GM19455 (cell line): Measurements from ENCODE around the gene NOSIP.
A peak's percentile ranks its signal among the peaks of the same experiment; 100 is the strongest.

Experiments used
- ATAC-seq: cut with Tn5 transposase; IDR thresholded peaks from one replicate; pipeline ENCODE4 v1.9.1; 2021; ENCODE audit not compliant: unreplicated experiment

Gene NOSIP

DNA sequence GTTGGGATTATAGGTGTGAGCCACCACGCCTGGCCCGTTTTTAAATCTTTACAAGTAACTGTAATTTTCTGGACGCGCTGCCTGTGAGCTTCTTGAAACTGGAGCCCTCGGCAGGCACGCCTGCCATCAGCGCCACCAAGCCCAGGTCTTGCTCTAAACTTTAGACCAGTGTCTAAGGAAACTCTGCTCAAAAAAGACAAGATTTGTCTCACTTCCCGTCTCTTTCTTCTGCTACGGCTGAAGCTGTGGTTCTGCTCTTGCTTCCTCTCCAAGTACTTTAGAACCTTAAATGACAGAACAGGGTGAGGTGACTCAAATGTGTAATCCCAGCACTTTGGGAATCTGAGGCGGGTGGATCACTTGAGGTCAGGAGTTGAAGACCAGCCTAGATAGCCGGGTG lies 27.6 kb downstream of the NOSIP start:
- ATAC-seq: no peak

GRCh38 chr19:49551531-49551930 lies 28.8 kb downstream of the NOSIP start:
- ATAC-seq: no peak

- no peak for ATAC-seq
Measured at GRCh38 chr19:49549045-49549444, 31.3 kb downstream of the NOSIP start.

GRCh38 chr19:49546825-49547565 lies 33.4 kb downstream of the NOSIP start:
- no peak for ATAC-seq

DNA sequence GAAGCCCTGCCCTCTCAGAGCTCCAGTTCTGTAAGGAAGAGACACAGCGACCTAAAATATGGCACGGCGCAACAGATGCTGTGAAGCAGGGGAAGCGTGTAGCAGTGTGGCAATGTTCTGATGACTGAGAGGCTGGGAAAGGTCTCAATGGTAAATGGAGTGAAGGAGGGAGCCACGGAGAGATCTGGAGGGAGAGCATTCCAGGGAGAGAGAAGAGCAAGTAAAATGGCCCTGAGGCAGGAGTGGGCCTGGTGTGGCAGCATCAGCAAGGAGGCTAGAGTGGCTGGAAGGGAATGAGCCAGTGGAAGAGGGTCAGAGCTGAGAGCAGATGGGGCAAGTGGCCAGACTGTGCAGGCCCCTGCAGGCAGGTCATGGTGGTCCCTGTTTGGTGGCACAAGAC lies 36.2 kb downstream of the NOSIP start:
- ATAC-seq: no peak

DNA sequence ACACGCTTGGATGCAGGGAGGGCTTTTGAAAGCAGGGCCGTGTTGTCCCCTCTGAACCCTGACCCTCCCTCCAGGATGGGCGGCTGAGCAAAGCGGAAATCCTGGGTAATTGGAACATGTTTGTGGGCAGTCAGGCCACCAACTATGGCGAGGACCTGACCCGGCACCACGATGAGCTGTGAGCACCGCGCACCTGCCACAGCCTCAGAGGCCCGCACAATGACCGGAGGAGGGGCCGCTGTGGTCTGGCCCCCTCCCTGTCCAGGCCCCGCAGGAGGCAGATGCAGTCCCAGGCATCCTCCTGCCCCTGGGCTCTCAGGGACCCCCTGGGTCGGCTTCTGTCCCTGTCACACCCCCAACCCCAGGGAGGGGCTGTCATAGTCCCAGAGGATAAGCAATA lies 37.3 kb downstream of the NOSIP start:
- no peak for ATAC-seq

DNA sequence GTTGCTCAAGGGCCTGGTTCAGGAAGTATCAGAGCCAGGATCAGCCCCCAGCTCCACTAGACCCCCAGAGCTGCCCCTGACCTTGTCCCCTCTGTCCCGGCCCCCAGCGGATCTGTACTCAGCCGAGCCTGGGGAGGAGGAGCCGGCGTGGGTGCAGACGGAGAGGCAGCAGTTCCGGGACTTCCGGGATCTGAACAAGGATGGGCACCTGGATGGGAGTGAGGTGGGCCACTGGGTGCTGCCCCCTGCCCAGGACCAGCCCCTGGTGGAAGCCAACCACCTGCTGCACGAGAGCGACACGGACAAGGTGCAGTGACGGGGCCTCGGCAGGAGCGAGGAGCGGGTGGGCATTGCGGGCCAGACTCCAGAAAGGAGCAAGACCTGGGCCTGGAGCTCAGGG lies 37.9 kb downstream of the NOSIP start:
- no peak for ATAC-seq

DNA sequence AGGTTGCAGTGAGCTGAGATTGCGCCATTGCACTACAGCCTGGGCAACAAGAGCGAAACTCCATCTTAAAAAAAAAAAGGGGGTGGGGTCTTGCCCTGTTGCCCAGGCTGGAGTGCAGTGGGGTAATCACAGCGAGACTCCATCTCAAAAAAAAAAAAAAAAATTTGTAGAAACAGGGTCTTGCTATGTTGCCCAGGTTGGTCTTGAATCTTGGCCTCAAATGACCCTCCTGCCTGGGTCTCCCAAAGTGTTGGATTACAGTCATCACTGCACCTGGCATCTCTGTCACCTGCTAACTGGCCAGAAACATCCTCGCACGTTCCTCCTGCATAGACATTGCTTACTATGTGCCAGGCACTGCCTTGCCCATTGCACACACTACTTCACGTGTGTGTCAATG lies 38.4 kb downstream of the NOSIP start:
- no peak for ATAC-seq

- no peak for ATAC-seq
Measured at GRCh38 chr19:49539192-49539952, 41.0 kb downstream of the NOSIP start.

- no peak for ATAC-seq
Measured at GRCh38 chr19:49538643-49539042, 41.7 kb downstream of the NOSIP start.

DNA sequence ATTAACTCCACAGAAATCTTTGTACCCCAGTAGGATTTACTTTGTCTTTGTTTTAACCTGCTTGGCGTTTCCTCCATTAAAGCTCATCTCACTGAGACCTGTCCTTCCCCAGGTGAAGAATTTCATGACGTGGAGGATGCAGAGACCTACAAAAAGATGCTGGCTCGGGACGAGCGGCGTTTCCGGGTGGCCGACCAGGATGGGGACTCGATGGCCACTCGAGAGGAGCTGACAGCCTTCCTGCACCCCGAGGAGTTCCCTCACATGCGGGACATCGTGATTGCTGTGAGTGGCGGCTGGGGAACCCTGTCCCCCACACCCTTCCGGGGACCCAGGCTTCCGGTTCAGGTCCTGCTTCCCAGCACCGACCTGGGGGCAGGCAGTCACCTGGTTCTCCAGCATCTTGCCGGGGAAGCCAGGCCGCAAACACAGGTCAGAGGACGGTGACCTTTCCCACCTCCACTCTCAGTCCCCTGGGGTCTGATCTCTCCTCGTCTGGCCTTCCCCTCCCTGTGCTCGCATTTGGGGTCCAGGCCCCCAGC lies 43.4 kb downstream of the NOSIP start:
- no peak for ATAC-seq

DNA sequence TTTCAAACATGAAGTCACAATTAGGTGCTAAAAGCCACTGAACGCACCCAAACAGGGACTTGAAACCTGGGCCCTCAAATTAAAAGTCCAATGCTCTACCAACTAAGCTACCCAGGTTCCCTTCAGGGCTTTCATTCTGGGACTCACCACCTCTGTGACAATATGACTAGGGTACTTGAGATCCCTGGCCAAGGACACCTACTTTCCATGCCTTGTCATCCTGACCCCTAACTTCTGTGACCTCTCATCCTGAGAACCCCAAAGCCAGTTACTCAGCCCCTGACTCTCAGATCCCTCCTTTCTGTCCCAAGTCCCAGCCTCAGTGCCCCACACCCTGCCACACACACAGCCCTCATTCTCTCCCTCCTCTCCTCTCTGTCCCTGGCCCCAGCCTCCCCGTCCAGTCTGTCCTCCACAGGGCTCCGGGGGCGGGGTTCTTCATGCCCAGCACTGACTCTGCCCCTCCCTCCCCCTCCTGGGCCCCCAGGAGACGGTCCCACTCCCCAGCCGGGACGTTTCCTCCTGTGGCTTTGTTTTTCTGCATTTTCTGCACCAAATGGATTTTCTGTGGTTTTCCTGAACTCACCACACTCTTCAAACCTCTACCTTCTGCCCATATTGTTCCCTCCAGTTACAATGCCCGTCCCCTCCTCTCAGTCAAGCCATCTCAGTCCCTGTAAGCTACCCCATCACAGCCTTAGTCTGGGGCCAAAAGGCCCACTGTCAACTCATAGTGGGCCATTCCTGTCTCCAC lies 45.5 kb downstream of the NOSIP start:
- ATAC-seq: no peak

DNA sequence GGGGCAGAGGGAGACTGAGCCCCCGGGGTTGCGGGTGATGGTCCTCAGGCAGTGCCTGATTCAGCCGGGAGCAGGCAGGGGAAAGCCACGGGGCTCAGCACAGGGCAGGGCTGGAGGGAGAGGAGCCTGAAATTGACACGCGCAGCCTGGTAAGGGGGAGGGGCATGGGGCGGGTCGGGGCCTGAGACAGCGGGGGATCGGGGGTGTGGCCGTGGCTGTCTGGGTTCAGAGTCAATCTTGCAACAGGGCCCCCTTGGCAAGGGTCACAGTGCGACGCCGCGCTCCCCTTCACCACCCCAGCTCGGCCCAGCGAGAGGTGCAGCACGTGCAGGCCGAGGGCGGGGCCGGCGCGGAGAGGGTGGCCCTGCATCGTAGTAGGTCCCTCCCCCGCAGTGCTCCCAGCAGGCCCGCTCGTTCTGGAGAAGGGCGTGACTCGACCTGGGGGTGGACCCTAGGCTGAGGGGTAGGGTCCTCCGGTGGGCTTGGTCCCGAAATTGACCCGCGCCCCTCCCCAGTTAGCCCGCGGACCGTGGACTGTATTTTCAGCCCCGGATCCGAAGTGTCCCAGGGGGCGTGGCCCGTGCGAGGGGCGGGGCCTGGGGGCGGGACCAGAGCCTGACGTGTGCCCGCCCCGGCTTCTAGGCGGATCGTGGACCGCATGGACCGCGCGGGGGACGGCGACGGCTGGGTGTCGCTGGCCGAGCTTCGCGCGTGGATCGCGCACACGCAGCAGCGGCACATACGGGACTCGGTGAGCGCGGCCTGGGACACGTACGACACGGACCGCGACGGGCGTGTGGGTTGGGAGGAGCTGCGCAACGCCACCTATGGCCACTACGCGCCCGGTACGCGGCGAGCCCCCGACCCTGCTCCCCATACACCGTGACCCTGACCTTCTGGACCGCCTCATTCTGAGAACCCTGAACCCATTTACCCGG lies 46.5 kb downstream of the NOSIP start:
- peak; percentile 79 for ATAC-seq

- ATAC-seq: no peak
Measured at GRCh38 chr19:49530708-49531107, 49.6 kb downstream of the NOSIP start.

DNA sequence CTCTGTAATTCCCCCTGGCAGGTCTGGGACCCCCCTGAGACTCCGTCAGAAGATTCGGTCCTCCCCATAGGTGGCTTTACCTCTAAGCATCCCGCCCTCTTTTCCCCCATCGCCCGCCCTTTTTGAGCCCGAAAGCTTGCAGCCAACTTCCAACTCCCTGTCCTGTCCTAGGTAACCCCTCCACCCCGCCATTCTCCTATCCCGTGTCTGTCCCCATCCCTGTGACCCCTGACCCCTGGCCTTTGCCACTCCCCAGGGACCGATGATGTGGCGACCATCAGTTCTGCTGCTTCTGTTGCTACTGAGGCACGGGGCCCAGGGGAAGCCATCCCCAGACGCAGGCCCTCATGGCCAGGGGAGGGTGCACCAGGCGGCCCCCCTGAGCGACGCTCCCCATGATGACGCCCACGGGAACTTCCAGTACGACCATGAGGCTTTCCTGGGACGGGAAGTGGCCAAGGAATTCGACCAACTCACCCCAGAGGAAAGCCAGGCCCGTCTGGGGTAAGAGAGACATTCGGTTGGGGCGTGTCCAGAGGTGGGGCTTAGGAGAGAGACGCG lies 52.1 kb downstream of the NOSIP start:
- ATAC-seq: no peak

DNA sequence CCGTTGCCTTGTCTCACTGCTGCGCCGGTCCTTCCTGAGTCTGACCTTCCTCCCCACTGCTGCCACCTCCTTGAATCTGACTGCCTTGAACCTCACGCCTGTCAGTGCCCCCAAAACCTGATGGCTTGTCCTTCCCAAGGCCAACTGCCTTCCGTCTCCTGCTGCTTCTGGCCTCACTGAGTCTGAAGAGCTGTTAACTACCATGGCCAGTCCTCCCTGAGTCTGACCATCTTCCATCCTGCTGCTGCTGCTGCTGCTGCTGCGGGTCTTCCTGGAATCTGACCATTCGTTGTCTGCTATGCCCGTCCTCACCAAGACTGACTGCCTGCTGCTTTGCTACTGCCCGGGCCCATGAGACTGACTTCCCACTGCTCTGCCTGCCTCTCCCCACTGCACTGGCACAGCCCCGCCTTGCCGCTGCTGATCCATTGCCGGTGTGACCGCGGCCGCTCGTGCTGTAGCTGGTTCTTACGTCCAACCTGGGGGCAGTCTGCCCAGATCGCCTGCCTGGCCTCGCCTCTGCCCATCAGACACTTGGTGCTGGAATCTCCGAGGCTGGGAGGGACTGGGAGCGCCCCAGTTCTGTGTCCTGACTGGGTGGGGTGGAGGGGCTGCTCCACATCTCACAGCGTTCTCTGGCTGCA lies 55.4 kb downstream of the NOSIP start:
- no peak for ATAC-seq

- ATAC-seq: no peak
Measured at GRCh38 chr19:49520705-49521319, 59.5 kb downstream of the NOSIP start.

GRCh38 chr19:49518033-49518432 lies 62.3 kb downstream of the NOSIP start:
- ATAC-seq: no peak

GRCh38 chr19:49515767-49516166 lies 64.6 kb downstream of the NOSIP start:
- no peak for ATAC-seq
